ENCODE results near the gene SCRT2.

GRCh38 chr20:694496-694895 lies 18.9 kb upstream of the SCRT2 start:
- TF ChIP-seq CTCF (IDR thresholded peaks at IDR 0.05; ENCODE audit: low read depth, low read length) (no peak), EZH2phosphoT487 (IDR thresholded peaks at IDR 0.05; ENCODE audit: low read depth) (no peak)

Measured in OCI-LY3 (cell line).